Inflammatory macrophage (primary cell): ENCODE results near the gene C1QTNF9.
"Not testable (repeated sequence)": the region's sequence is repeated elsewhere in the genome, so short reads cannot be mapped to it uniquely, and the experiment has no call there.

Experiments
- DNase-seq, 2 donors: peaks; one replicate each; pipeline ENCODE4 v3.0.0-alpha.2; 2020 to 2022
- total RNA-seq, 18 experiments: gene quantifications; one replicate each; lab custom pipeline; 2026; ENCODE audit warnings: mixed read lengths in 6 of 18, inconsistent platforms in 2 of 18; lab: John Stamatoyannopoulos, UW

C1QTNF9 gene
- total RNA-seq, result 0 to 0.16 (median 0.02) reads per million in 18 experiments

- DNase-seq, result not testable (repeated sequence)
Measured at GRCh38 chr13:24309300-24309699, at the start of gene C1QTNF9. C1QTNF9 (plus strand) TSS chr13:24309580; CDS start chr13:24316004, 6,424 bp downstream.

GRCh38 chr13:24261566-24261965, 47.8 kb upstream of the C1QTNF9 start:
- no peak for DNase-seq

GRCh38 chr13:24263632-24264031, 45.7 kb upstream of the C1QTNF9 start:
- no peak for DNase-seq

GRCh38 chr13:24264976-24265375, 44.4 kb upstream of the C1QTNF9 start:
- DNase-seq, result no peak

GRCh38 chr13:24265453-24265852, 43.9 kb upstream of the C1QTNF9 start:
- DNase-seq, result no peak

GRCh38 chr13:24267274-24267673, 42.1 kb upstream of the C1QTNF9 start:
- DNase-seq, result peak; percentile 26 to 38

- no peak for DNase-seq
Measured at GRCh38 chr13:24267801-24268200, 41.6 kb upstream of the C1QTNF9 start.

- peak; percentile 45 to 60 for DNase-seq
Measured at GRCh38 chr13:24269821-24270220, 39.6 kb upstream of the C1QTNF9 start.

GRCh38 chr13:24270639-24271141, 38.7 kb upstream of the C1QTNF9 start:
- peak; percentile 83 to 91 for DNase-seq

- peak in 1 of 2 donors; percentile 9 for DNase-seq
Measured at GRCh38 chr13:24271231-24271600, 38.2 kb upstream of the C1QTNF9 start.

GRCh38 chr13:24271601-24272451, 37.6 kb upstream of the C1QTNF9 start:
- peak; percentile 65 to 69 for DNase-seq

GRCh38 chr13:24272452-24273161, 36.8 kb upstream of the C1QTNF9 start:
- DNase-seq, result no peak

GRCh38 chr13:24273926-24274325, 35.5 kb upstream of the C1QTNF9 start:
- no peak for DNase-seq

- DNase-seq, result peak; percentile 86 to 96
Measured at GRCh38 chr13:24274452-24275021, 34.8 kb upstream of the C1QTNF9 start.

- DNase-seq, result no peak
Measured at GRCh38 chr13:24275041-24275440, 34.3 kb upstream of the C1QTNF9 start.

- DNase-seq, result peak; percentile 38 to 63
Measured at GRCh38 chr13:24276306-24276705, 33.1 kb upstream of the C1QTNF9 start.

- DNase-seq, result peak in 1 of 2 donors; percentile 21
Measured at GRCh38 chr13:24276861-24277260, 32.5 kb upstream of the C1QTNF9 start.

- no peak for DNase-seq
Measured at GRCh38 chr13:24277761-24278160, 31.6 kb upstream of the C1QTNF9 start.

- DNase-seq, result peak; percentile 92 to 94
Measured at GRCh38 chr13:24279327-24280110, 29.9 kb upstream of the C1QTNF9 start.

- DNase-seq, result peak; percentile 87 to 94
Measured at GRCh38 chr13:24280720-24281119, 28.7 kb upstream of the C1QTNF9 start.

GRCh38 chr13:24281188-24282008, 28.0 kb upstream of the C1QTNF9 start:
- DNase-seq, result no peak
